ENCODE results near the gene FUT9.
"Not testable (repeated sequence)": the region's sequence is repeated elsewhere in the genome, so short reads cannot be mapped to it uniquely, and the experiment has no call there.

FUT9 gene

DNA sequence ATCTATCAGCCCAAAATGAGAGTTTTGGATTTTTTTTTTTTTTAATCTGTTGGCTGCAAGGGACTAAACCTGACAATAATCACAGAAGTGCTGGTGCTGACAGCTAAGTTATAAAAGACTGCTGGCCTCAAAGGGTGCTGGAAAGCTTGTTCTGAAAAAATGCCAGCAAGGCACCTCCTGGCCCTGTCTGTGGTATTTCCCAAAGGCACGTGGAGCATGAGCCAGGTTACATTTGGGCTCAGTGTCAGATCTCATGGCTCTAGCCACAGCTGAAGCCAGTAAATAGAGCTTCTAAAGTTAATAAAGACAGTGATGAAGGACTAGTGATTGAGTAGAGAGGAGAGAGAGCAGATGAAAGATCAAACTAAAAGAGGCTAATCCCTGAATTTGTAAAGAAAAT, 178.9 kb downstream of the FUT9 start:
- DNase-seq: no peak

- DNase-seq: no peak
Observed at GRCh38 chr6:96195272-96195671, 179.5 kb downstream of the FUT9 start.

GRCh38 chr6:96196633-96197032, 180.9 kb downstream of the FUT9 start:
- no peak for DNase-seq

DNA sequence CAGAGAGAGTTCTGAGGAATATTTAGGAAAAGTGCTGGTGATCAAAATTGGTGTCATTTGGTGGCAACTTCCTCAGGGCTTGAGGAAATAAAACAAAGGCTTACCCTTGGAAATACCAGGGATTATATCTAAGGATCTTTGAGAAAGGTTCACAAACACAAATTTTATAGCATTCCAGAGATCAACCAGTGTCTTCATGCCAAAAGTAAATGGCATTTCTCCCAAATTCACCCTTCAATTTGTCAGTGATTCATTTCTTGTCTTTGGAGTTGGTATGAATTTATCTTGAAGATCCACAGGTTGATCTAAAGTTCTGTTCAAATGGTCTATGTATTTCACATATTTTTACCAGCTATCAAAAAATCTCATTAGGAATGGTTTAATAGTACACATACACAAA, 181.5 kb downstream of the FUT9 start:
- DNase-seq: no peak

DNA sequence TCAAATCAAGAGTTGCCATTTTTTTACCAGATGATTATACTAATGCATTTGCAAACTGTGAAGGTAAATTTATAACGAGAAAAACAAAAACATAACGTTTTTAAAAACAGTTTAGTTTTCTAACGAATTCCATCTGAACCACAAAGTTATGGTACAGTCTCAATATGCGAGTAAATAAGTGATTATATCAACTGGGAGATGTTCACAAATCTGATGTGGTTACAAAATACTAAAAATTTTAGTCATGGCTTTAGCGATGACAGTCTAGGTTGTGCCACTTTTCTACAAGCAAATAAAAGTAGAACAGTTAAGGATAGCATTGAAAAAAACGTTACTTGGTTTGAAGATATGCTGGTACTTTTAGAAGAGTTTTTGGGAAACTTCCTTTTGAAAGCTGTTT, 186.8 kb downstream of the FUT9 start:
- no peak for DNase-seq

GRCh38 chr6:96211341-96211740, 195.6 kb downstream of the FUT9 start:
- DNase-seq: no peak

DNA sequence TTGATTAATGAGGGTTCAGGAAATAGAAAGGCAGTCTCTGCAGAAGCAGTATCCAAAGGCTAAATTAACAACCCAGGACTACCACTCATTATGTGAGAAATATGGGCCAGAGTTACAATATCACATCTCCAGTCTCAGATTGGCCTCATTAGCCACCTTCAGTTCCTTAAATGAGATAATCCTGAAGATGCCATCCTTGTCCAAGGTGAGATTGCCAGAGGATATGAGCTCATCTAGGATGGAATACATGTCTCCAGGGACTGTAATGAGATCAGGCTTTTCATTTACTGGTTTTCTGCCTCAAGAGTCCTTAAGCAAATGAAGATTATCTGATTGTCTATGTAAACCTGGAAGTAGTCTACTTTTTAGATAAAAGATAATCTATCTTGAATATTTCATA, 196.3 kb downstream of the FUT9 start:
- no peak for DNase-seq

DNA sequence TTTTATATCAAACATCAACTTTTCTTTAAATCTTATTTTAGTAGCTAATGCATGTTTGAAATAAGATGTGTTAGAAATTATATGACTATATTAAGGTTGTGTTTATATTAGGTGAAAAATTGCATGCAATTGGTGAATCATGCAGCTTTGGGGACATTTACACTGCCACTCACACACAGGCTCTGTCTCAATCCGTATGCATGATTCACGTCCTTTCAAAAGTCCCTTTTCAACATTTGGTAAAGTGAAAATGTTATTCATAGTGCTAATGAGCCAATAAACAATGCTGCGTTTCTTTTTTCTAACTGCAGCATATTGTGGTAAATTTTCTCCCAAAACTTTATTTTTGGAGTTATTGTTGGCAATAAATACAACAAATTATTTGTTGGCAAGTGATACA, 198.0 kb downstream of the FUT9 start:
- DNase-seq: no peak

DNA sequence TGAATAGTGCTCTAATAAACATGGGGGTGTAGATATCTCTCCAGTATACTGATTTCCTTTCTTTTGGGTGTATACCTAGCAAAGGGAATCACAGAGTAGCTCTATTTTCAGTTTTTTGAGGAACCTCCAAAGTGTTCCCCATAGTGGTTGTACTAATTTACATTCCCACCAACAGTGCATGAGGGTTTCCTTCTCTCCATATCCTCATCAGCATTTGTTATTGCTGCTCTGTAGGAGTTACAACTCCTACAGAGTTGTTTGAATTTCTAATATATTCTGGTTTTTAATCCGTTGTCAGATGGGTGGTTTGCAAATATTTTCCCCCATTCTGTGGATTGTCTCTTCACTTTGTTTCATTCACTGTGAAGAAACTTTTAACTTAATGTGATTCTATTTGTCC, 207.9 kb downstream of the FUT9 start:
- DNase-seq: no peak

DNA sequence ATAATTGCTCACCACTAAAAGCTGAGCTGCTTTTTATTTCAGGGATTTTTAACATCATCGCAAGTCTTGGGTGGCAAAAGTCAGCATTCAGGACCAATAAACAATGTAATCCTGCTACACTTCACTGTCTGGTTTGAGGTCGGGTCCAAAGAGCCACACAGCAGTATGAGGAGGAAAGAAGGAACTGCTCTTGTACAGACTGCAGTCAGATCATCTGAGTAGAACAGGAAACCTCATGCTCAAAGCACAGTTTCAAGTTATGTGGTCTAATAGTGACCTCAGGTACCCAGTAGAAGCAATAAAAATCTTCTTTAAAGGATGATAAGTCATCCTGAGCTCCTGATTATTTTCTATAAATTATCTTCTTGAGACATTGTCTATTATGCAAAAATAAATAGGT, 211.4 kb downstream of the FUT9 start:
- DNase-seq: no peak

- no peak for DNase-seq
Observed at GRCh38 chr6:96234444-96234843, 218.7 kb downstream of the FUT9 start.

- DNase-seq: no peak
Observed at GRCh38 chr6:96235927-96236326, 220.2 kb downstream of the FUT9 start.

DNA sequence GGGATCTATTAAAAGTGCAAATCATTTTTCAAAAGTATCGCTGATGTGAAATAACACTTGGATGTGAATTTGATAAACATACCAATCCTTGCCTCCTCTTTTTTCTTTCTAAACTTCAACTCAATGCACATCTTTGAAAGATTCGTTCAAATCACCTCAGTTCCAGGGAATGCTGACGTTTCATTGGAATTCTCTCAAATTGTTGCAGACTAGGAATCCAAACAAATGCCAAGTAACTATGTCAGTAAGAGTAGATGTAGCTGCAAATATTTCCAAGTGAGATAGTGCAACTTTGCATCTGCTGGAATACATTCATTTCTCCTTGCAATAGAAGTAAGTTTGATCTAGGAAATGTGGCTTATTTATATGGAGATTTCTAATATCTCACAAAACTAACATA, 220.7 kb downstream of the FUT9 start:
- no peak for DNase-seq

DNA sequence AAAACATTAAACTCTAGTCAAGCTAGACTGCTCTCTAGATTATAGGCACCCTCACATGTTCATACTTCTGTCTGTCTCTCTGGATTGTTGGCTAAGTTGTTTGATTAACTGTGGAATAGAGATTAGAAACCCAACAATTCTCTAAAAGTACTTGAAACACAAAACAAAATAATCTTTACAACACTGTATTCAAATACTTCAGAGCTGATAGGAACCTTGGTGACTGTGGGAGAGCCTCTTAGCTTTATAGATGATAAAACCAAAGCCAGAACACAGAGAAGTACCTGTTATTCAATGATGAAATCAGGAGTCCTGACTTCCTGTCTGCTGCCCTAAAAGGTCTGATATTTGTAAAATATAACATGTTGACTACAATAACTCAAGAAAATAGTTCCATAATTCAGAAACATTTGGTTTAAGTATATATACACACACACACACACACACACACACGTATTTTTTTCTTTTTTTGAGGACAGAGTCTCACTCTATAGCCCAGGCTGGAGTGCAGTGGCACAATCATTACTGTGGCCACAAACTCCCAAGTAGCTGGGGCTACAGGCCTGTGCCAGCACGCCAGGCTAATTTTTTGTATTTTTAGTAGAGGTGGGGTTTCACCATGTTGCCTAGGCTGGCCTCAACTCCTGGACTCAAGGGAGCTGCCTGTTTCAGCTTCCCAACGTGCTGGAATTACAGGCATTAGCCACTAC, 222.0 kb downstream of the FUT9 start:
- DNase-seq: no peak

DNA sequence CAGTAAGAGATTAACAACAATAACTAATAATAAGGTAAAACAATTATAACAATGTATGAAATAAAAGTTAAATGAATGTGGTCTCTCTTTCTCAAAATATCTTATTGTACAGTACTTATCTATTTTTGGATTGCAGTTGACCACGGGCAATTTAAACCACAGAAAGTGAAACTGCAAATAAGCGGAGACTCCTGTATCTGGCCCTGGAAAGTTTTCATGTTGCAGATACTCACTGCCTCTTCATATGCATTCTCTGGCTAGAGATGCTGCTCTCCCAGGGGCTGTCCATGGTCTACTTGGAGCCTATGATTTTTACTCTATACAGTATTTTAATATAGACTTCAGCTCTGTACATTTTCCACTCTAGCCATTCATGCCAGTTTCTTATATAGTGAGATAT, 230.8 kb downstream of the FUT9 start:
- DNase-seq: no peak

DNA sequence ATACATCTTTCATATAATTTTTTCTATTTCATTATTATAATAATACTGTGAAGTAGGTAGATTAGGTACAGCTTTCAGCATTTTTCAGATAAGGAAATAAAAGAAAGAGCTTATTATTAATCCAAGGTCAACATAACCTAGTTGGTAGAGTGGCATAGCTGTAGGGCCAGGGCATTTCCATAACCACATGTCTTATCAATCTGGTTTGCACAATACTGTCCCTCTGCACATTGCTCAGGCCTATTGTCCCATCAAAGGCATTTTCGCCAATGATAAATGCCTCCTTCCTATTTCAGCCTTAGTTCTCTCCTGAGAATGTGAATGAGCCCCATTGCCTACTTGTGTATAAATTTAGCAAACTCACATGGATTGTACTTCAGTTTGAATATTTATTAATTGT, 234.0 kb downstream of the FUT9 start:
- no peak for DNase-seq

- DNase-seq: no peak
Observed at GRCh38 chr6:96257751-96258150, 242.0 kb downstream of the FUT9 start.

- DNase-seq: not testable (repeated sequence)
Observed at GRCh38 chr6:96260787-96261430, 245.1 kb downstream of the FUT9 start.

All from activated T-cell treated with anti-CD3 and anti-CD28 coated beads for 4 hours (primary cell).